ENCODE measurements around the gene GPN2. TPM values are rescaled to one million over a fixed set of nuclear protein-coding genes. Genes with fewer than 3 reads are reported as not detected.

Gene GPN2
- total and polyA plus RNA-seq, 2 donors (not counting 1 experiment from before 2014, with no cell fraction given) = 15.2 to 43.5 TPM

- intact Hi-C loops (cut with micrococcal nuclease) = loop anchor here (1.0 to 10.0 kb wide), 5 partner anchors 11 to 426 kb away; partner anchors contain the start of genes GPN2, HMGN2 and NUDC
- H3K9me3 ChIP-seq (ENCODE audit: control extremely low read depth in 1 of 3, control insufficient read depth in 2 of 3, insufficient read depth in 1 of 3, low read length in 2 of 3) = no peaks in the 10 kb centered on the region
- peaks cover 16 to 20% of the 10 kb centered on the region in 2 donors for H3K4me1 ChIP-seq (ENCODE audit: control insufficient read depth in 2 of 2, insufficient read depth in 2 of 2, low read length in 2 of 2)
- peak overlapping the region; percentile 81 for H3K4me2 ChIP-seq (replicated peaks; ENCODE audit: low read depth, low read length, poor library complexity, severe bottlenecking)
- TF ChIP-seq CTCF (IDR thresholded peaks at IDR 0.05) (no peak), EZH2 (IDR thresholded peaks at IDR 0.05; ENCODE audit: borderline replicate concordance, insufficient read depth, low read depth, low read length, poor library complexity, severe bottlenecking) (no peak)
- no peaks in the 10 kb centered on the region for H3K27me3 ChIP-seq (replicated peaks in 1 of 4; ENCODE audit: control extremely low read depth in 1 of 4, control insufficient read depth in 3 of 4, insufficient read depth in 4 of 4, low read length in 3 of 4)
- Mint-ChIP-seq H3K4me3 (peak overlapping the region; percentile 92), H3K27me3 (no peaks in the 10 kb centered on the region), H3K9me3 (ENCODE audit: insufficient read depth) (no peaks in the 10 kb centered on the region), H3K4me1 (peaks cover 34% of the 10 kb centered on the region), H3K27ac (peak overlapping the region; percentile 99)
- peak overlapping the region; percentile 82 to 92 for H3K27ac ChIP-seq (ENCODE audit: low read length in 2 of 2)
- no peak for ATAC-seq (ENCODE audit: low read depth)
- peak overlapping the region; percentile 85 for H3K9ac ChIP-seq (ENCODE audit: low read length)
- ChIA-PET POLR2A (interaction anchor here (0.6 to 3.4 kb wide), 5 partner anchors 11 to 36 kb away, joined by 3 to 26 read pairs (median 5); partner anchors contain the start of genes GPN2 and NUDC), CTCF (interaction anchor here (0.6 to 2.6 kb wide), 5 partner anchors 11 to 930 kb away, joined by 3 to 14 read pairs (median 3); partner anchors contain the start of genes GPN2 and PPP1R8)
- WGBS (ENCODE audit: insufficient coverage) = 20% methylated on average over 1 of the region's 18 CpGs
- H3K4me3 ChIP-seq (ENCODE audit: control extremely low read depth in 1 of 5, extremely low read depth in 1 of 5, insufficient read depth in 1 of 5, low read depth in 2 of 5, low read length in 4 of 5) = peak overlapping the region; percentile 84 to 100 (median 97)
- DNase-seq = no peak
- peaks cover 47% of the 10 kb centered on the region for H3K79me2 ChIP-seq (ENCODE audit: control insufficient read depth, insufficient read depth, low read length)
- H3K36me3 ChIP-seq (replicated peaks in 1 of 2; ENCODE audit: control extremely low read depth in 1 of 2, control insufficient read depth in 1 of 2, extremely low read depth in 1 of 2, insufficient read depth in 2 of 2, low read length in 1 of 2) = peaks cover 2 to 10% of the 10 kb centered on the region in 2 experiments
- peaks cover 11% of the 10 kb centered on the region for H4K20me1 ChIP-seq (ENCODE audit: control insufficient read depth, insufficient read depth, low read length, poor library complexity, severe bottlenecking)
- peak overlapping the region; percentile 97 for H2AFZ ChIP-seq (ENCODE audit: insufficient read depth, low read depth, low read length, poor library complexity, severe bottlenecking)
Measured at GRCh38 chr1:26900815-26901511, 10.9 kb upstream of the GPN2 start.

Data from B cell (primary cell).